SK-N-SH treated with all-trans-retinoic acid at 6 μM for 48 hours (cell line): ENCODE data around the gene TBX10.
"Not testable (repeated sequence)": the region's sequence is repeated elsewhere in the genome, so short reads cannot be mapped to it uniquely, and the experiment has no call there.

Experiments used
- ATAC-seq: fragments of 200-7000 bp; cut with Tn5 transposase; 3 replicates; pipeline ENCODE4 v1.9.1; 2020; ENCODE audit warnings: mild to moderate bottlenecking, moderate library complexity
- ARNTL ChIP-seq: fragments of 450-650 bp; formaldehyde crosslinking; IDR thresholded peaks from 2 replicates; pipeline ENCODE4 v1.5.0; 2020; ENCODE audit warnings: low read depth, mild to moderate bottlenecking, moderate library complexity, borderline replicate concordance
- ESRRG ChIP-seq: fragments of 250-450 bp; sonication (Bioruptor Pico); IDR thresholded peaks from 2 replicates; pipeline ENCODE4 v1.6.1; 2021; ENCODE audit warnings: mild to moderate bottlenecking
- GLIS3 ChIP-seq: fragments of 250-450 bp; sonication (Bioruptor Pico); IDR thresholded peaks from 2 replicates; pipeline ENCODE4 v1.5.0; 2020; ENCODE audit warnings: mild to moderate bottlenecking, moderate library complexity
- ISL1 ChIP-seq: fragments of 250-450 bp; sonication (Bioruptor Pico); IDR thresholded peaks from 2 replicates; pipeline ENCODE4 v2.1.2; 2022; ENCODE audit warnings: mild to moderate bottlenecking, moderate library complexity
- OSR1 ChIP-seq: fragments of 250-450 bp; sonication (Bioruptor Pico); IDR thresholded peaks from 2 replicates; pipeline ENCODE4 v1.8.0; 2022; ENCODE audit warnings: moderate library complexity, mild to moderate bottlenecking, inconsistent platforms
- POU6F1 ChIP-seq: fragments of 250-450 bp; sonication (Bioruptor Pico); IDR thresholded peaks from 2 replicates; pipeline ENCODE4 v1.8.0; 2021; ENCODE audit warnings: low read depth, mild to moderate bottlenecking, moderate library complexity, borderline replicate concordance
- RARB ChIP-seq: fragments of 250-450 bp; sonication (Bioruptor Pico); IDR thresholded peaks from 2 replicates; pipeline ENCODE4 v1.8.0; 2021; ENCODE audit warnings: mild to moderate bottlenecking, moderate library complexity
- SNAI2 ChIP-seq: fragments of 250-450 bp; sonication (Bioruptor Pico); IDR thresholded peaks from 2 replicates; pipeline ENCODE4 v1.5.0; 2020; ENCODE audit warnings: mild to moderate bottlenecking, moderate library complexity
- TSHZ2 ChIP-seq: fragments of 250-450 bp; sonication (Bioruptor Pico); IDR thresholded peaks from 2 replicates; pipeline ENCODE4 v1.5.0; 2020; ENCODE audit warnings: mild to moderate bottlenecking, moderate library complexity
- ZC3H10 ChIP-seq: fragments of 250-450 bp; sonication (Bioruptor Pico); IDR thresholded peaks from 2 replicates; pipeline ENCODE4 v1.5.1; 2021; ENCODE audit warnings: mild to moderate bottlenecking, moderate library complexity
- ZFP3 ChIP-seq: fragments of 250-450 bp; sonication (Bioruptor Pico); IDR thresholded peaks from 2 replicates; pipeline ENCODE4 v1.5.0; 2020; ENCODE audit warnings: mild to moderate bottlenecking, moderate library complexity
- ZFP30 ChIP-seq: fragments of 450-650 bp; formaldehyde crosslinking; IDR thresholded peaks from 2 replicates; pipeline ENCODE4 v1.5.0; 2022; ENCODE audit warnings: mild to moderate bottlenecking, moderate library complexity
- ZNF565 ChIP-seq: fragments of 450-650 bp; formaldehyde crosslinking; conservative IDR thresholded peaks from 2 replicates; pipeline ENCODE4 v1.5.0; 2020; ENCODE audit warnings: low read depth, mild to moderate bottlenecking, moderate library complexity
- TF ChIP-seq, protein P1 (sequence below): fragments of 250-450 bp; sonication (Bioruptor Pico); IDR thresholded peaks from 2 replicates; pipeline ENCODE4 v1.5.1; 2021; ENCODE audit warnings: mild to moderate bottlenecking, moderate library complexity
- TF ChIP-seq, protein P2 (sequence below): fragments of 250-450 bp; sonication (Bioruptor Pico); IDR thresholded peaks from 2 replicates; pipeline ENCODE4 v1.5.1; 2020; ENCODE audit warnings: low read depth, mild to moderate bottlenecking, moderate library complexity

The TBX10 gene

DNA sequence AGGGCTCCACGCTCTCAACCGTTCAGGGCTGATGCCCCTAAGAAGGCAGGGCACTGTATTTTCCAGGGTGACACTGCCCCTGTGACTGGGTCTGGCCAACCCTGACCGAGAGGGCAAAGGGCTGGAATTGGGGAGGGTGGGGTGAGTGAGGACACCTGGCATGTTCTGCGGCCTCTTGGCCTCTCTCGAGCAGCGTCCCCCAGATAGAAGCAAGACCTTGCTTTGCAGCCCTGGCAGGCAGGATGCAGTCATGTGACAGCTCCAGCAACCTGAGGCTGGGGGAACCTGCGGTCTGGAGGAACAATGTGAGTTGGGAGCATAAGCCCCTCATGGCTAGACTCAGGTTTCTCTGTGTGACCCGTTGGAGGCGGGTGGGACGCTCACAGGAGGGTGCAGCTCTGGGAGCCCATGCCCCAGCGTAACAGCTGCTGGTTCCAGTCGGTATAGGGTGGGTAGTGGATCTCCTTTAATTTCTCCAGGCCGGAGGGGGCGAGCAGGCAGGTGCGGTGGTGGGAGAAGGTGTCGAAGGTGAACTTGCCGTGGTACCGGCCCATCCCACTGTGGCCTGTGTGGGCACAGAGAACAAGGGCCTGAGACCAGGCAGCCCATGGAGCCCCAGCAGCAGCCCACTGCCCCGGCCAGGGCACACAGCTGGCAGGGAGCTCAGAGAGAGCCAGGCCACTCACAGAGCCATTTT is 23.4 kb upstream of the TBX10 start:
- TF ChIP-seq TSHZ2 (CRISPR knock-in tag) (no peak), ZFP3 (CRISPR knock-in tag) (no peak)
- ATAC-seq: no peak

DNA sequence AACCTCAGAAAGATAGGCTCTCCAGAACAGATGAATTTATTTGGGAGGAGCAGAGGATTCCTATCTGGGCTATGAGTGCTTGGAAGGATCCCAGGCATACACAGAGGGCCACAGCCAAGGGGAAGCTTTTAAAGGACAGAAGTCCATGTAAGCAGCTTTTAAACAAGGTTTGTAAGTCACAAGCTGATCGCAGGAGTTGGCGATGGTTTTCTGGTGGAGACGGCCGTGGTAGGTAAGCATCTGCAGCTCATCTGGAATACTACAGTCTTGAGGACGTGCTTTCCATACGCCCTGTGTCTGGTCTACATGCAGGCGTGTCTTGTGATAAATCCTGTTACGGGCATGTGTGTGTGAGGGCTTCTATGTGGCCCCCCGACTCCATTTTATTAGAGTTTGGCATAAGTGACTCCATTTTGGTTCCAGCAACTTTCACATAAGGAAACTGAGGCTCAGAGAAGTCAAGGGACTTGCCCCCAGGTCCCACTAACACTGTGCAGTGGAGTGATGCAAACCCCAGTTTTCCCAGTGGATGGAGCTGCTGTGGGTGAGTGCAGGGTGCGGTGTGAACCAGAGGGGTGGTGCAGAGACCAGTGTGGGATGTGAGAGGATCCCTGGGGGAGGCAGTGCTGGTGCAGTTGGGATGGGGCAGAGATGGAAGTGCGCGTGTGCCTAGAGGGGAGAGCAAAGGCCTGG is 22.7 kb upstream of the TBX10 start:
- ATAC-seq: no peak
- TF ChIP-seq RARB (CRISPR knock-in tag) (no peak), ISL1 (CRISPR knock-in tag) (no peak), OSR1 (CRISPR knock-in tag) (no peak), ARNTL (CRISPR knock-in tag) (no peak), SNAI2 (CRISPR knock-in tag) (no peak), ESRRG (no peak), ZFP3 (CRISPR knock-in tag) (no peak), GLIS3 (CRISPR knock-in tag) (no peak), POU6F1 (CRISPR knock-in tag) (no peak), ZC3H10 (CRISPR knock-in tag) (no peak)
- TF ChIP-seq, protein P1, sequence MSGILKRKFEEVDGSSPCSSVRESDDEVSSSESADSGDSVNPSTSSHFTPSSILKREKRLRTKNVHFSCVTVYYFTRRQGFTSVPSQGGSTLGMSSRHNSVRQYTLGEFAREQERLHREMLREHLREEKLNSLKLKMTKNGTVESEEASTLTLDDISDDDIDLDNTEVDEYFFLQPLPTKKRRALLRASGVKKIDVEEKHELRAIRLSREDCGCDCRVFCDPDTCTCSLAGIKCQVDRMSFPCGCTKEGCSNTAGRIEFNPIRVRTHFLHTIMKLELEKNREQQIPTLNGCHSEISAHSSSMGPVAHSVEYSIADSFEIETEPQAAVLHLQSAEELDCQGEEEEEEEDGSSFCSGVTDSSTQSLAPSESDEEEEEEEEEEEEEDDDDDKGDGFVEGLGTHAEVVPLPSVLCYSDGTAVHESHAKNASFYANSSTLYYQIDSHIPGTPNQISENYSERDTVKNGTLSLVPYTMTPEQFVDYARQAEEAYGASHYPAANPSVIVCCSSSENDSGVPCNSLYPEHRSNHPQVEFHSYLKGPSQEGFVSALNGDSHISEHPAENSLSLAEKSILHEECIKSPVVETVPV (CRISPR knock-in tag): no peak

DNA sequence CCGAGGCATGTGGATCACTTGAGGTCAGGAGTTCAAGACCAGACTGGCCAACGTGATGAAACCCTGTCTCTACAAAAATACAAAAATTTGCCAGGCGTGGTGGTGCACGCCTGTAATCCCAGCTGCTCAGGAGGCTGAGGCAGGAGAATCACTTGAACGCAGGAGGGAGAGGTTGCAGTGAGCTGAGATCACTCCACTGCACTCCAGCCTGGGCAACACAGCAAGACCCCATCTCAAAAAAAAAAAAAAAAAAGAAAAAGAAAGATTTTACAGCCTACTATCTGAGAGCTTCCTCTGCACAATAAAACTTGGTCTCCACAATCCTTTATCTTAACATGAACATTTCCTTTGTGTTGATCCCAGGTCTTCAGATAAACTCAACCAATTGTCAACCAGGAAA is 21.2 kb upstream of the TBX10 start:
- not testable (repeated sequence) for ATAC-seq

DNA sequence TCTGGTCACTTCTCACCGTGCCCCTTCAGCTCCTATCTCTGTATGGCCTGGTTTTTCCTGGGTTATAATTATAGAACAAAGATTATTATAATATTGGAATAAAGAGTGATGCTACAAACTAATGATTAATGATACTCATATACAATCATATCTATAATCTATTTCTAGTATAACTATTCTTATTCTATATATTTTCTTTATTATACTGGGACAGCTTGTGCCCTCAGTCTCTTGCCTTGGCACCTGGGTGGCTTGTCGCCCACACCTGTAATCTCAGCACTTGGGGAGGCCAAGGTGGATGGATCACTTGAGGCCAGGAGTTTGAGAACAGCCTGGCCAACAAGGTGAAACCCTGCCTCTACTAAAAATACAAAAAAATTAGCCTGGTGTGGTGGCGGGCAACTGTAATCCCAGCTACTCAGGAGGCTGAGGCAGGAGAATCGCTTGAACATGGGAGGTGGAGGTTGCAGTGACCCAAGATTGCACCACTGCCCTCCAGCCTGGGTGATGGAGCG is 20.1 kb upstream of the TBX10 start:
- not testable (repeated sequence) for ATAC-seq

- TF ChIP-seq, protein P2, sequence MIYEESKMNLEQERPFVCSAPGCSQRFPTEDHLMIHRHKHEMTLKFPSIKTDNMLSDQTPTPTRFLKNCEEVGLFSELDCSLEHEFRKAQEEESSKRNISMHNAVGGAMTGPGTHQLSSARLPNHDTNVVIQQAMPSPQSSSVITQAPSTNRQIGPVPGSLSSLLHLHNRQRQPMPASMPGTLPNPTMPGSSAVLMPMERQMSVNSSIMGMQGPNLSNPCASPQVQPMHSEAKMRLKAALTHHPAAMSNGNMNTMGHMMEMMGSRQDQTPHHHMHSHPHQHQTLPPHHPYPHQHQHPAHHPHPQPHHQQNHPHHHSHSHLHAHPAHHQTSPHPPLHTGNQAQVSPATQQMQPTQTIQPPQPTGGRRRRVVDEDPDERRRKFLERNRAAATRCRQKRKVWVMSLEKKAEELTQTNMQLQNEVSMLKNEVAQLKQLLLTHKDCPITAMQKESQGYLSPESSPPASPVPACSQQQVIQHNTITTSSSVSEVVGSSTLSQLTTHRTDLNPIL: no peak
- TF ChIP-seq POU6F1 (CRISPR knock-in tag) (no peak), ISL1 (CRISPR knock-in tag) (no peak), RARB (CRISPR knock-in tag) (no peak), ZNF565 (CRISPR knock-in tag) (no peak), ZFP30 (CRISPR knock-in tag) (no peak)
- no peak for ATAC-seq
These were observed 17.7 kb upstream of the TBX10 start for GRCh38 chr11:67657300-67657699.
